SHP77 treated with DMSO at 0.1 percent for 48 hours (cell line): Measurements from ENCODE around the gene SH3TC1.

Experiments used
- DNase-seq: peaks from one replicate; lab custom pipeline; 2025; lab: John Stamatoyannopoulos, UW

Gene SH3TC1

GRCh38 chr4:8230033-8230432, 30.9 kb downstream of the SH3TC1 start:
- DNase-seq = no peak

DNA sequence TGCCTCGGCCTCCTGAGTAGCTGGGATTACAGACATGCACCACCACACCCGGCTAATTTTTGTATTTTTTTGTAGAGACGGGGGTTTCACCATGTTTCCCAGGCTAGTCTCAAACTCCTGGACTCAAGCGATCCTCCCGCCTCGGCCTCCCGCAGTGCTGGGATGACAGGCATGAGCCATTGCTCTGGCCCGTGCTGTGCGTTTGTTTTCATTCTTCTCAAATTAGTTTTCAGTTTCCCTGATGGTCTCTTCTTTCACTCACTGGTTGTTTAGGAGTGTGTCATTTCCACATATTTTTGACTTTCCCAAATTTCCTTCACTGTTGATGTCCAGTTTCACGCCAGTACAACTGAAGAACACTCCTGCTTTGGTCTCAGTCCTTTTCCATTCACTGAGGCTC, 31.8 kb downstream of the SH3TC1 start:
- no peak for DNase-seq

DNA sequence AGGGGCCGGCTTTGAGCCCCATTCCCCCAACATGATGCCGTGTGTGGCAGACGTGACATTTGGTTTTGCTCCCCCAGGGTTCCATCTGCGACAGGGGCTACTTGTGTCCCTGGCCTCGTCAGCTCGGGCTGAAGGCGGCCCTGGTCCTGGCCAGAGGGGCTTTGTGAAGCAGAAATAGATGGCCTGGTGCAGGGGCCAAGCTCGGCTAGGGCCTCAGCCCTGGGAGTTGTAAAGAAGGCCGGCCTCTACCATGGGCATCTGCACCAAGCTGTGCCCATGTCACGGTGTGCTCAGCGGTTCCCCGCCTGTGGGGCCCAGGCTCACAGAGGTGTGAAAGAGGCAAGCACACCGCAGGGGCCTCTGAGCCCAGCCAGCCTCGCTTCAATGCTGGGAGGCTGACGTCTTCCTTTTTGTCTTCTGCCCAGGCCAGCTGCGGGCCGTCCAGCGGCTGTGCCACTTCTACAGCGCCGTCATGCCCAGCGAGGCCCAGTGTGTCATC, 32.5 kb downstream of the SH3TC1 start:
- DNase-seq = no peak

- DNase-seq = no peak
These were observed 33.7 kb downstream of the SH3TC1 start for GRCh38 chr4:8232748-8233147.

- DNase-seq = no peak
These were observed 34.8 kb downstream of the SH3TC1 start for GRCh38 chr4:8233672-8234484.

- no peak for DNase-seq
These were observed 35.6 kb downstream of the SH3TC1 start for GRCh38 chr4:8234715-8235114.

DNA sequence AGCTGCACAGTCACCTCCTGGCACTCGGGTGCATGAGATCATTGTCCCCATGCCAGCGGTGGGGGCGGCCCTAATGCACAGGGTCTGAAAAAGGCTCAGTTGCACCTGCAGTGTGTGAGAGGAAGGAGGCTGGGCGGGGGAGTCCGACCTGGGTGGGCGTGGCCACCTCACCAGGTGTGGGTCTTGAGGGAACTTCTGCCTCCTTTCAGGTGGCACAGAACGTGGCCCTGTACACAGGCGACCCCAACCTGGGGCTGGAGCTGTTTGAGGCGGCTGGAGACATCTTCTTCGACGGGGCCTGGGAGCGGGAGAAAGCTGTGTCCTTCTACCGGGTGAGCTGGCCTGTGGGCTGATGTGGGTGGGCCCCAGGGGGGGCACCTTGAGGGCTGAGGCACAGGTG, 36.1 kb downstream of the SH3TC1 start:
- DNase-seq = no peak

GRCh38 chr4:8235686-8236085, 36.6 kb downstream of the SH3TC1 start:
- DNase-seq = no peak

DNA sequence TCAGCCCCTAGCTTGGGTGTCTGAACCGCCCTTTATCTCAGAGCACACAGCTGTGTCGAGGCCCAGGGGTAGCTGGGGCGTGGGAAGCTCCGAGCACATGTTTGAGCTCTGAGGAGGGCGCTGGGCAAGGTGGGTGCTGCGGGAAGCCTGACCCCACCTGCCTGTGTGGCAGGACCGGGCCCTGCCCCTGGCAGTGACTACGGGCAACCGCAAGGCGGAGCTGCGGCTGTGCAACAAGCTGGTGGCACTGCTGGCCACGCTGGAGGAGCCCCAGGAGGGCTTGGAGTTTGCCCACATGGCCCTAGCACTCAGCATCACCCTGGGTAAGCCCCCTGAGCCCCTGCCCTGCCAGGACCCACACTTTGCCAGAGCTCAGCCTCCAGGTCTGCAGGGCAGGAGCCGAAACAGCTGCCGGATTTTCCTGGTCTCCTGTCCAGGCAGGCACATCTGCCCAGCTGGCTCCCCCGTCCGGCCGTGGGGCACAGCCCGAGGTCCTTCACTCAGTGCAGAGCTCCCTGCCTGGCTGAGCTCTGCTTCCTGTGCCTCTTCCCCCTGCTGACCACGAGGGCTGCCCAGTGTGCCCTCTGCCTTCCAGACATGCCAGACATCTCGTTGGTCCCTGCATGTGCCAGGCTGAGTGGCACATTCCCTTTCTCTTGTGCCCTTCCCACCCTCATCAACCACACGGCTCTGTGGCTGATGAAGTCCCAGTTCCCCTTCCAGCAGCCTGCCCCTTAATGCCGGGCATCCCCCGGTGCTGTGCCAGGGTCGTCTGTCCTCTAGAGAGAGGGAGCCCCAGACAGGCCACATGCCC, 37.2 kb downstream of the SH3TC1 start:
- no peak for DNase-seq

GRCh38 chr4:8236920-8237195, 37.8 kb downstream of the SH3TC1 start:
- no peak for DNase-seq

DNA sequence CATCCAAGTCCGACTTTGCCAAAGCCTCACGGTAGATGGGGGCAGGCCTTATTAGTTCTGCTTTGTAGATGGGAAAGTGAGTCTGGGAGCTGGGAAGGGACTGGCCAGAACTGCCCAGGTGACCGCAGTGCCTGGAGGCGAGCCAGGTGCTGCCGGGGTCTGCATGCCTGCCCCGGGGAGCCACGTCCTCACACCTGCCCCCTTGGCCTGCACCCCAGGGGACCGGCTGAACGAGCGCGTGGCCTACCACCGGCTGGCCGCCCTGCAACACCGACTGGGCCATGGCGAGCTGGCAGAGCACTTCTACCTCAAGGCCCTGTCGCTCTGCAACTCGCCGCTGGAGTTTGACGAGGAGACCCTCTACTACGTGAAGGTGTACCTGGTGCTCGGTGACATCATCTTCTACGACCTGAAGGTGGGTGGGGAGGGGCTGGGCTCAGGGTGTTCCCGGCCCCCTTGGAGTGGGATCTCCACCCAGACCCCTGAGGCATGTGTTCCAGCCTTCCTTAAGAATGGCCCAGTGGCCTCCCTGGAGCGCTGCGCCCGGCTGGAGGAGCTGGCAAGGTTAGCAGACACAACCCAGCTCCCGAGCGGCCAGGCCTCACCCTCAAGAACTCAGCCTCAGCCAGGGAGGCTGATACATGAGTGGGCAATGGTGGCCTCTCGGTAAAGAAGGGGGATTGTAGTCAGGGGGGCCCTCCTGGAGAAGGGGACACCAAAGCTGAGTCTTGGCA, 38.3 kb downstream of the SH3TC1 start:
- no peak for DNase-seq

- DNase-seq = no peak
These were observed 39.0 kb downstream of the SH3TC1 start for GRCh38 chr4:8238036-8238511.

GRCh38 chr4:8238515-8239053, 39.5 kb downstream of the SH3TC1 start:
- no peak for DNase-seq

DNA sequence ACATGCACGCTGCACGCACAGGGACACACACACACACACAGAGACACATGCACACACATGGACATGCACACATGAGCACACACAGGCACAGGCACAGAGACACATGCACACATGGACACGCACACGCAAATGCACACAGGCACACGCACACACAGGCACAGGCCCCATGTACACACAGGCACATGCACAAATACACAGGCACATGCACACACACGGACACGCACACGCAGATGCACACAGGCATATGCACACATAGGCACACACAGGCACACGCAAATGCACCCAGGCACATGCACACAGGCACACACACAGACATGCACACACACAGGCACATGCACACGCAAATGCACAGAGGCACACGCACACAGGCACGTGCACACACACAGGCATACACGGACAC, 40.1 kb downstream of the SH3TC1 start:
- DNase-seq = no peak

DNA sequence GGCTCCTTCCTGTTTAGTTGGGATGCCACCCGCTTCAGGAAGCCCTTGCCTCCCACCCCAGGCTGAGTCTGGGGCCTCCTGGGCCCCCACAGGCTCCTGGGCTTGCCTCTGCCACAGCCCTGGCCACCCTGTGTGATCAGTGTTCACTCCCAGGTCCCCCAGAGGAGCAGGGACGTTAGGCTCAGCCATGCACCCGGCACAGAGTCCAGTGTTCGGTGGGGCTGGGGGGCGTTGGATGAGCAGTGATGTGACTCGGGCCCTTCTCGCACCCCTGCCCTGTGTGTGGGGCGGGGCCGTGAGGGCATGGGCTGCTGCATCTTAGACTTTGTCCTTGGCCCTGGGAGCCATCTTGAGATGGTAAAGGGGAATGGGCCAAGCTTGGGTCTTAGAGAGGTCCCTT, 40.6 kb downstream of the SH3TC1 start:
- DNase-seq = no peak

- no peak for DNase-seq
These were observed 41.3 kb downstream of the SH3TC1 start for GRCh38 chr4:8240211-8241041.

DNA sequence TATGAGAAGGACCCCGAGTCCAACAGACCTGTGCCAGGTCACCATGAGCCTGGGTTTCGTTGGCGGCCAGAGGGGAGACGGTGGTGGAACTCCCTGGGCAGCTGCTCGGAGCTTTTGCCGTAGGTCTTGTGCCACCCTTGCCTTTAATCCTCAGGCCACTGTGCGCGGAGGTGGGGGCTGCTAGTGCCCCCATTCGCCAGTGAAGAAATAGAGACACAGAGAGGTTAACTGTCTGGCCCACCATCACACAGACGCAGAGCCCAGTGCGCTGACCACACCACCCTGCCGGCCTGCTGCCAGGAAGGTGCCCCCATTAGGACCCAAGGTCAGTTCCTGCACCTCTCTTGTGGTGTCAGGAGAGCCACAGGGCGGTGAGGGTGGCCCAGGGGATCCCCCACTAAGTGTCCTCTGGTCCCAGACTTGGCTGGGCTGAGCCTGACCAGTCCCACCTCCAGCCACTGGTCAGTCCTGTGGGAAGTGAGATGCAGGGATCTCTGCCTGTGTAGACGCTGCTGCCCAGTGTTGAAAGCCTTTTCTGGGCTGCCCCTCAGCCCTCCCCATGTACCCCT, 42.2 kb downstream of the SH3TC1 start:
- no peak for DNase-seq

DNA sequence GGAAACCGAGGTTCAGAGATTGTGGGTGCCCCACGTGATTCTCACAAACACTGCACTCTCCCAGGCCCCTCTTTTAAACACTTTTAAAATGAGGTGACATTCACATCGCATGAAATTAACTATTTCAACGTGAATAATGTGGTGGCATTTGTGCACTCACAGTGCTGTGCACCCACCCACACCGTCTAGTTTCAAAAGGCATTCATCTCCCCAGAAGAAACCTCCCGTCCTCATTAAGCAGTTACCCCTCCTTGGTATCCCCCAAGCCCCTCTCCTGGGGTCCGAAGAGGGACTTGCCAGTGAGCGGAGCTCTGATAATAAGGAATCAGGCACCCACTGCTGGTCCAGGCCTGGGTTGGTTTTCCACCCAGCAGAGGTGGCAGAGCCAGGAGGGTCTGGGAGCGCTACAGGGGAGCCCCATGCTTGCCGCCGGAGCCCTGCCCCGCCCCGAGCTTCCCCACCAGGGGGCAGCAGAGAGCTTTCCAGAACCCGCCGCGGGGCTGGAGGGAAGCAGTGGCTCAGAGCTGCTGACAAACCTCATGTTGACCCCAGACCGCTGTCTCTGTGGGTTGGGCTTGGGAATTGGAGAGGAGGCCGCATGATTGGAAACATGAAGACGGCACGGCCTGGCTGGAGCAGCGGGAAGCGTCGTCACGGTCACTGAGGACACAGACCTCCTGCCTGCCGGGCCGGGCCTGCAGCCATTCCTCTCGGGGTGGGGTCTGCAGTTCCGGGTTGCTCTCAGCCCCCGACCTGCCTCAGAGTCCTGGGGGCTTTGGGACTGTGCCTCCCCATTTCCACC, 43.0 kb downstream of the SH3TC1 start:
- DNase-seq = no peak

GRCh38 chr4:8242782-8243560, 43.9 kb downstream of the SH3TC1 start:
- no peak for DNase-seq
